Ecto neural progenitor cell (in vitro differentiated cells): ENCODE results near the gene PNPLA5.

Experiments used
- DNase-seq: peaks from one replicate; pipeline ENCODE4 v3.0.0-alpha.2; 2018; ENCODE audit warnings: low spot score

The PNPLA5 gene

GRCh38 chr22:43901976-43902643, 10.3 kb upstream of the PNPLA5 start:
- no peak for DNase-seq

GRCh38 chr22:43900206-43900605, 8.4 kb upstream of the PNPLA5 start:
- no peak for DNase-seq

- DNase-seq, result no peak
These were observed 6.0 kb upstream of the PNPLA5 start for GRCh38 chr22:43897751-43898261.

GRCh38 chr22:43895986-43896645, 4.3 kb upstream of the PNPLA5 start:
- DNase-seq, result no peak

- DNase-seq, result no peak
These were observed 2.3 kb upstream of the PNPLA5 start for GRCh38 chr22:43894122-43894521.

GRCh38 chr22:43893266-43893665, 1.5 kb upstream of the PNPLA5 start:
- DNase-seq, result no peak

- DNase-seq, result no peak
These were observed 526 bp upstream of the PNPLA5 start for GRCh38 chr22:43892183-43892894.

- no peak for DNase-seq
These were observed 897 bp downstream of the PNPLA5 start for GRCh38 chr22:43890901-43891331.

- DNase-seq, result no peak
These were observed 2.0 kb downstream of the PNPLA5 start for GRCh38 chr22:43889860-43890253.

- DNase-seq, result no peak
These were observed 2.5 kb downstream of the PNPLA5 start for GRCh38 chr22:43889201-43889859.

- no peak for DNase-seq
These were observed 3.1 kb downstream of the PNPLA5 start for GRCh38 chr22:43888740-43889139.

- DNase-seq, result no peak
These were observed 4.4 kb downstream of the PNPLA5 start for GRCh38 chr22:43887391-43887790.

GRCh38 chr22:43886231-43886630, 5.6 kb downstream of the PNPLA5 start:
- DNase-seq, result no peak

GRCh38 chr22:43885786-43886185, 6.0 kb downstream of the PNPLA5 start:
- no peak for DNase-seq

- no peak for DNase-seq
These were observed 6.5 kb downstream of the PNPLA5 start for GRCh38 chr22:43885319-43885671.

GRCh38 chr22:43884600-43885318, 7.1 kb downstream of the PNPLA5 start:
- peak; percentile 80 for DNase-seq

- no peak for DNase-seq
These were observed 7.9 kb downstream of the PNPLA5 start for GRCh38 chr22:43883719-43884415.

GRCh38 chr22:43883012-43883661, 8.7 kb downstream of the PNPLA5 start:
- peak; percentile 79 for DNase-seq

- no peak for DNase-seq
These were observed 9.6 kb downstream of the PNPLA5 start for GRCh38 chr22:43882122-43882767.
